A673 (cell line): Measurements from ENCODE around the gene LSM8. TPM values are rescaled to one million over a fixed set of nuclear protein-coding genes. Genes with fewer than 3 reads are reported as not detected.
A peak's percentile ranks its signal among the peaks of the same experiment; 100 is the strongest.

ENCODE experiments used
- BruUV-seq: library from RNA; stranded (reverse); fragments of 400-500 nt; replicated peaks from 2 replicates; lab custom pipeline; 2021; lab: Mats Ljungman, UMichigan
- CTCF ChIA-PET: fragments of 300-600 bp; sonication (Branson Sonifier 250); formaldehyde crosslinking; loops from one replicate; lab custom pipeline; 2022; ENCODE audit warnings: antibody characterized with exemption; lab: Charles Lee
- POLR2A ChIA-PET: fragments of 300-600 bp; sonication (Branson Sonifier 250); formaldehyde crosslinking; loops from one replicate; lab custom pipeline; 2022; ENCODE audit warnings: antibody characterized with exemption; ENCODE audit not compliant: low non-redundant PET; lab: Charles Lee
- DNase-seq: peaks from one replicate; pipeline ENCODE4 v3.0.0-alpha.2; 2015; ENCODE audit warnings: low spot score
- H3K27ac ChIP-seq: fragments of 200-600 bp; sonication (generic); 2 replicates; pipeline ENCODE4 v1.5.1; 2016; ENCODE audit warnings: mixed run types, low read depth, mild to moderate bottlenecking, mixed read lengths, antibody characterized with exemption, low read length; ENCODE audit not compliant: poor library complexity, severe bottlenecking
- H3K27me3 ChIP-seq: fragments of 200-600 bp; sonication (generic); replicated peaks from 2 replicates; pipeline ENCODE4 v1.6.1; 2017; ENCODE audit warnings: mixed run types, low read depth, mild to moderate bottlenecking, mixed read lengths, antibody characterized with exemption, low read length; ENCODE audit not compliant: insufficient read depth, poor library complexity
- H3K36me3 ChIP-seq: fragments of 200-600 bp; sonication (generic); 2 replicates; pipeline ENCODE4 v1.6.1; 2016; ENCODE audit warnings: mixed run types, mild to moderate bottlenecking, mixed read lengths, antibody characterized with exemption, low read length; ENCODE audit not compliant: insufficient read depth, poor library complexity, severe bottlenecking
- H3K4me1 ChIP-seq: fragments of 200-600 bp; sonication (generic); 2 replicates; pipeline ENCODE4 v1.6.1; 2017; ENCODE audit warnings: mixed run types, mild to moderate bottlenecking, mixed read lengths, antibody characterized with exemption, low read length; ENCODE audit not compliant: insufficient read depth, poor library complexity, severe bottlenecking
- H3K4me3 ChIP-seq: fragments of 200-600 bp; sonication (generic); 2 replicates; pipeline ENCODE4 v1.5.1; 2016; ENCODE audit warnings: low read depth, mixed run types, mild to moderate bottlenecking, mixed read lengths, low read length; ENCODE audit not compliant: poor library complexity, severe bottlenecking
- H3K9me3 ChIP-seq: fragments of 200-600 bp; sonication (generic); 2 replicates; pipeline ENCODE4 v1.6.1; 2016; ENCODE audit warnings: mixed run types, low read depth, mild to moderate bottlenecking, mixed read lengths, antibody characterized with exemption, low read length; ENCODE audit not compliant: poor library complexity, severe bottlenecking
- EZH2 ChIP-seq: fragments of 200-600 bp; sonication (generic); IDR thresholded peaks from 2 replicates; pipeline ENCODE4 v1.6.1; 2017; ENCODE audit warnings: borderline replicate concordance, low read depth, mild to moderate bottlenecking, mixed read lengths, antibody characterized with exemption, low read length; ENCODE audit not compliant: poor library complexity, severe bottlenecking
- intact Hi-C: fragments of 100-400 bp; cut with micrococcal nuclease; formaldehyde crosslinking; loops from one replicate; pipeline ENCODE4 v1.10.0; 2022; ENCODE audit not compliant: unreplicated experiment
- total RNA-seq: library from RNA; stranded (reverse); gene quantifications from 2 replicates; pipeline ENCODE4 v1.2.3, GENCODE V29; 2021
- TF ChIP-seq, protein P1 (sequence below): fragments of 300-800, 200-600 bp; sonication (generic); conservative IDR thresholded peaks from 2 replicates; pipeline ENCODE4 v1.5.1; 2017; ENCODE audit warnings: low read depth, mild to moderate bottlenecking, antibody characterized with exemption, low read length, moderate library complexity, mixed read lengths

The LSM8 gene
- total RNA-seq, 1 experiment from 2014 or later: 56.7 TPM

DNA sequence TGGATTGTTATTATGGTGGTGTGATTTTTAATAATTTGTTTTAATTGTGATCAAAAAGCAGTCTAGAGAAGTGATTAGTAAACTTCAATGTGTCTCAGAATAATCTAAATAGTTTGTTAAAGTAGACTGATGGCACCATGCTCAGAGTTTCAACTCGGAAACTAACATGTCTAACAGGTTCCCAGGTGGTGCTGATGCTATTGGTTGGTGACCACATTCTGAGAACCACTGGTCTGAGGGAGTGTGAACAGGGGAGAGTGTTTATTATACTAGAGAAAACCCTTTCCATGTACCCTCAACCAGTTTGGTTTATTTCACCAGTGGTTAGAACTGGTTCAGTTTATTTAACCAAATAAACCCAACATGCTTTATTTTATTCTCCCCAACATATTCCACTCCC is 42.0 kb upstream of the LSM8 start:
- H3K4me3 ChIP-seq: no peak overlapping the region
- H3K36me3 ChIP-seq: no peaks in the 10 kb centered on the region
- DNase-seq: no peak
- POLR2A ChIA-PET: no interaction called here
- no peak for TF ChIP-seq EZH2
- TF ChIP-seq, protein P1, sequence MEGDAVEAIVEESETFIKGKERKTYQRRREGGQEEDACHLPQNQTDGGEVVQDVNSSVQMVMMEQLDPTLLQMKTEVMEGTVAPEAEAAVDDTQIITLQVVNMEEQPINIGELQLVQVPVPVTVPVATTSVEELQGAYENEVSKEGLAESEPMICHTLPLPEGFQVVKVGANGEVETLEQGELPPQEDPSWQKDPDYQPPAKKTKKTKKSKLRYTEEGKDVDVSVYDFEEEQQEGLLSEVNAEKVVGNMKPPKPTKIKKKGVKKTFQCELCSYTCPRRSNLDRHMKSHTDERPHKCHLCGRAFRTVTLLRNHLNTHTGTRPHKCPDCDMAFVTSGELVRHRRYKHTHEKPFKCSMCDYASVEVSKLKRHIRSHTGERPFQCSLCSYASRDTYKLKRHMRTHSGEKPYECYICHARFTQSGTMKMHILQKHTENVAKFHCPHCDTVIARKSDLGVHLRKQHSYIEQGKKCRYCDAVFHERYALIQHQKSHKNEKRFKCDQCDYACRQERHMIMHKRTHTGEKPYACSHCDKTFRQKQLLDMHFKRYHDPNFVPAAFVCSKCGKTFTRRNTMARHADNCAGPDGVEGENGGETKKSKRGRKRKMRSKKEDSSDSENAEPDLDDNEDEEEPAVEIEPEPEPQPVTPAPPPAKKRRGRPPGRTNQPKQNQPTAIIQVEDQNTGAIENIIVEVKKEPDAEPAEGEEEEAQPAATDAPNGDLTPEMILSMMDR: no peak
- H3K4me1 ChIP-seq: no peaks in the 10 kb centered on the region
- H3K9me3 ChIP-seq: no peaks in the 10 kb centered on the region
- intact Hi-C loops: no loop called here
- no peaks in the 10 kb centered on the region for H3K27me3 ChIP-seq
- no TSS peak for BruUV-seq
- no peak overlapping the region for H3K27ac ChIP-seq
- CTCF ChIA-PET: no interaction called here

DNA sequence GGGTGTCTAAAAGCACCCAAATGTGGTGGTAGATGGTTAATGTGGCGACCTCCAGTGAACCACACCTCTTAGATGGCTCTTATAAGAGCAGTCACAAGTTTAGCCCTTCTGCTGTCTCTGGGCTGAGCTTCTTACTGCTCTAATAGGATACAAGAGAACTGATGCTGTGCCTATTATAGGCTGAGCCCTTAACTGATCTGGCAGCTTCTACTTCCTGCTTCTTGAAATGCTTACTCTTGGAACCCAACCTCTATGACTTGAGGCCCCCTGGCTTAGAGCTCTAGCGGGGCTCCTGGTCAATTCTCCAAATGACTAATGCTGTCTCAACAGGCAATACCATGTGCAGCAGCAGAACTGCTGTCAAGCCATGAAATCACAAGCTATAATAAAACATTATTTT is 35.0 kb upstream of the LSM8 start:
- Histone ChIP-seq H3K4me1 (peaks cover 17% of the 10 kb centered on the region), H3K36me3 (no peaks in the 10 kb centered on the region), H3K27ac (no peak overlapping the region), H3K9me3 (no peaks in the 10 kb centered on the region), H3K27me3 (no peaks in the 10 kb centered on the region), H3K4me3 (no peak overlapping the region)
- CTCF ChIA-PET: no interaction called here
- peak; percentile 60 for DNase-seq
- intact Hi-C loops: no loop called here
- no peak for TF ChIP-seq EZH2
- TF ChIP-seq, protein P1: no peak
- no TSS peak for BruUV-seq
- POLR2A ChIA-PET: no interaction called here

DNA sequence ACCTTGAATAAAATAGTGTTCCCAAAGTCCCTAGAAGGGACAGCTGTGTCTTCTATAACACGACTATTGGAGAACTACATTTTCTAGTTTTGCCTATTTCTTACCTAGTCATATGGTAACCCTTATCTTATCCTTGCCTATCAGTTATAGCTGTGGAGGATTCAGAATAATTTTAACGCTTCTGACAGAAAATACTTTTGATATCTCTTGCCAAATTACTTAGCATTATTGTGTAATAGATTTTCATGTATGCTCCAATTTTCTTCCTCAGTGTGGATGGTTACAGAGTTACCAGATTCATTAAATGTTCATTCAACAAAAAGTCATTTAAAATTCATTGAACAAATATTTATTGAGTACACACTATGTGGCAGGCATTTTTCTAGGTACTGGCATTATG is 34.6 kb upstream of the LSM8 start:
- TF ChIP-seq, protein P1: no peak
- TF ChIP-seq EZH2: no peak
- intact Hi-C loops: no loop called here
- Histone ChIP-seq H3K9me3 (no peaks in the 10 kb centered on the region), H3K4me3 (no peak overlapping the region), H3K27me3 (no peaks in the 10 kb centered on the region), H3K4me1 (peaks cover 17% of the 10 kb centered on the region), H3K27ac (no peak overlapping the region), H3K36me3 (no peaks in the 10 kb centered on the region)
- POLR2A ChIA-PET: no interaction called here
- DNase-seq: no peak
- CTCF ChIA-PET: no interaction called here
- no TSS peak for BruUV-seq
